GM23248 (cell line): ENCODE results near the gene PROCR.

ENCODE experiments used
- EZH2 ChIP-seq: fragments of 200-600 bp; sonication (generic); IDR thresholded peaks from 2 replicates; pipeline ENCODE4 v1.6.1; 2018; ENCODE audit warnings: antibody characterized with exemption, mild to moderate bottlenecking; ENCODE audit not compliant: insufficient read depth, poor library complexity, severe bottlenecking
- EZH2phosphoT487 ChIP-seq: fragments of 200-600 bp; sonication (generic); IDR thresholded peaks from 2 replicates; pipeline ENCODE4 v1.6.1; 2018; ENCODE audit warnings: antibody characterized with exemption, moderate library complexity, mild to moderate bottlenecking, low read depth; ENCODE audit not compliant: insufficient read depth

- no peak for TF ChIP-seq EZH2
- TF ChIP-seq EZH2phosphoT487, result no peak
Measured at GRCh38 chr20:35191419-35192117, 19.7 kb downstream of the PROCR start.
